Chondrocyte (in vitro differentiated cells): ENCODE data around the gene RBBP8. TPM values are rescaled to one million over a fixed set of nuclear protein-coding genes. Genes with fewer than 3 reads are reported as not detected.

Experiments
- DNase-seq: peaks from one replicate; pipeline ENCODE4 v3.0.0; 2021; ENCODE audit warnings: mixed read lengths, low spot score
- H3K27ac Mint-ChIP-seq: one replicate; pipeline ENCODE4 v1.8.0; 2021; ENCODE audit warnings: mild to moderate bottlenecking, moderate library complexity, mixed read lengths; ENCODE audit not compliant: unreplicated experiment
- H3K27me3 Mint-ChIP-seq: 2 replicates; pipeline ENCODE4 v1.8.0; 2021; ENCODE audit warnings: low read depth, mixed read lengths
- H3K36me3 Mint-ChIP-seq: 2 replicates; pipeline ENCODE4 v1.8.0; 2021; ENCODE audit warnings: low read depth, mixed read lengths
- H3K4me1 Mint-ChIP-seq: 2 replicates; pipeline ENCODE4 v1.8.0; 2021; ENCODE audit warnings: low read depth, mild to moderate bottlenecking, mixed read lengths
- H3K4me3 Mint-ChIP-seq: one replicate; pipeline ENCODE4 v1.8.0; 2021; ENCODE audit warnings: mild to moderate bottlenecking, moderate library complexity, mixed read lengths; ENCODE audit not compliant: unreplicated experiment
- H3K9me3 Mint-ChIP-seq: 2 replicates; pipeline ENCODE4 v1.8.0; 2021; ENCODE audit warnings: low read depth, mixed read lengths
- CTCF ChIP-seq: fragments of 200-600 bp; sonication (generic); IDR thresholded peaks from 2 replicates; pipeline ENCODE4 v1.5.0; 2021; ENCODE audit warnings: antibody characterized with exemption, mild to moderate bottlenecking, moderate library complexity
- total RNA-seq: library from RNA; stranded (reverse); gene quantifications from 3 replicates; pipeline ENCODE4 v1.2.1, GENCODE V29; 2021

Gene RBBP8
- total RNA-seq, 1 donor from 2014 or later = 24.7 TPM

GRCh38 chr18:23032030-23032582, 99.0 kb downstream of the RBBP8 start:
- no peak for DNase-seq
- Mint-ChIP-seq H3K27ac (peak overlapping the region; percentile 20), H3K4me3 (no peak overlapping the region), H3K9me3 (no peaks in the 10 kb centered on the region), H3K4me1 (peaks cover 14% of the 10 kb centered on the region), H3K36me3 (peaks cover 1% of the 10 kb centered on the region), H3K27me3 (no peaks in the 10 kb centered on the region)
- no peak for TF ChIP-seq CTCF

- Mint-ChIP-seq H3K27ac (no peak overlapping the region), H3K9me3 (no peaks in the 10 kb centered on the region), H3K4me1 (peaks cover 14% of the 10 kb centered on the region), H3K4me3 (no peak overlapping the region), H3K36me3 (peaks cover 1% of the 10 kb centered on the region), H3K27me3 (no peaks in the 10 kb centered on the region)
- TF ChIP-seq CTCF = no peak
- no peak for DNase-seq
Measured at GRCh38 chr18:23033056-23033455, 99.9 kb downstream of the RBBP8 start.

GRCh38 chr18:23036660-23037201, 103.6 kb downstream of the RBBP8 start:
- Mint-ChIP-seq H3K27me3 (no peaks in the 10 kb centered on the region), H3K9me3 (no peaks in the 10 kb centered on the region), H3K27ac (no peak overlapping the region), H3K4me3 (no peak overlapping the region), H3K4me1 (peaks cover 17% of the 10 kb centered on the region), H3K36me3 (no peaks in the 10 kb centered on the region)
- no peak for TF ChIP-seq CTCF
- no peak for DNase-seq

GRCh38 chr18:23037646-23038045, 104.5 kb downstream of the RBBP8 start:
- Mint-ChIP-seq H3K27me3 (no peaks in the 10 kb centered on the region), H3K27ac (no peak overlapping the region), H3K4me1 (peaks cover 8% of the 10 kb centered on the region), H3K36me3 (no peaks in the 10 kb centered on the region), H3K4me3 (no peak overlapping the region), H3K9me3 (peaks cover 7% of the 10 kb centered on the region)
- no peak for TF ChIP-seq CTCF
- no peak for DNase-seq

GRCh38 chr18:23038712-23039111, 105.6 kb downstream of the RBBP8 start:
- Mint-ChIP-seq H3K27me3 (no peaks in the 10 kb centered on the region), H3K4me3 (no peak overlapping the region), H3K27ac (peak overlapping the region; percentile 8), H3K4me1 (peaks cover 8% of the 10 kb centered on the region), H3K36me3 (no peaks in the 10 kb centered on the region), H3K9me3 (peaks cover 7% of the 10 kb centered on the region)
- no peak for TF ChIP-seq CTCF
- DNase-seq = no peak
